Trophoblast cell (in vitro differentiated cells and primary cell): ENCODE results near the gene DGKB.

Source experiments
- DNase-seq, 2 donors: peaks; one replicate each; pipeline ENCODE4 v3.0.0-alpha.2; 2016
- H2AFZ ChIP-seq: 2 replicates; pipeline ENCODE4 v1.6.1; 2013; ENCODE audit warnings: low read length, moderate library complexity, mild to moderate bottlenecking; ENCODE audit not compliant: insufficient read depth, poor library complexity
- H2AK5ac ChIP-seq: 2 replicates; pipeline ENCODE4 v1.6.1; 2013; ENCODE audit warnings: mild to moderate bottlenecking, low read length
- H2BK120ac ChIP-seq: 2 replicates; pipeline ENCODE4 v1.6.1; 2013; ENCODE audit warnings: low read length, mild to moderate bottlenecking, moderate library complexity; ENCODE audit not compliant: insufficient read depth, poor library complexity
- H2BK12ac ChIP-seq: 2 replicates; pipeline ENCODE4 v1.6.1; 2013; ENCODE audit warnings: mild to moderate bottlenecking, low read length, moderate library complexity
- H2BK5ac ChIP-seq: 2 replicates; pipeline ENCODE4 v1.6.1; 2013; ENCODE audit warnings: low read length, low read depth, moderate library complexity, mild to moderate bottlenecking; ENCODE audit not compliant: poor library complexity
- H3K14ac ChIP-seq: 2 replicates; pipeline ENCODE4 v1.6.1; 2013; ENCODE audit warnings: mild to moderate bottlenecking, low read length
- H3K18ac ChIP-seq: 2 replicates; pipeline ENCODE4 v1.6.1; 2013; ENCODE audit warnings: mild to moderate bottlenecking, low read length
- H3K23ac ChIP-seq: 2 replicates; pipeline ENCODE4 v1.6.1; 2013; ENCODE audit warnings: low read length
- H3K27ac ChIP-seq: 2 replicates; pipeline ENCODE4 v1.5.1; 2013; ENCODE audit warnings: low read depth, mild to moderate bottlenecking, inconsistent platforms, low read length, moderate library complexity
- H3K27me3 ChIP-seq: 2 replicates; pipeline ENCODE4 v1.6.1; 2013; ENCODE audit warnings: inconsistent platforms, mild to moderate bottlenecking, low read length, moderate library complexity; ENCODE audit not compliant: insufficient read depth
- H3K36me3 ChIP-seq, 2 experiments: 1 replicate in 1 of 2; 2 replicates in 1 of 2; pipeline ENCODE4 v1.6.1; 2013; ENCODE audit warnings: low read length in 2 of 2, mild to moderate bottlenecking in 2 of 2, moderate library complexity in 1 of 2; ENCODE audit not compliant: insufficient read depth in 2 of 2, control insufficient read depth in 1 of 2
- H3K4ac ChIP-seq: 2 replicates; pipeline ENCODE4 v1.6.1; 2013; ENCODE audit warnings: low read depth, mild to moderate bottlenecking, low read length, moderate library complexity
- H3K4me1 ChIP-seq, 2 experiments: 1 replicate in 1 of 2; 2 replicates in 1 of 2; pipeline ENCODE4 v1.6.1; 2013; ENCODE audit warnings: low read length in 2 of 2, mild to moderate bottlenecking in 2 of 2, moderate library complexity in 1 of 2; ENCODE audit not compliant: insufficient read depth in 2 of 2, control insufficient read depth in 1 of 2
- H3K4me2 ChIP-seq: 2 replicates; pipeline ENCODE4 v1.6.1; 2013; ENCODE audit warnings: inconsistent platforms, mild to moderate bottlenecking, low read length, moderate library complexity
- H3K4me3 ChIP-seq: 2 replicates; pipeline ENCODE4 v1.5.1; 2013; ENCODE audit warnings: mild to moderate bottlenecking, low read depth, low read length, inconsistent platforms
- H3K79me1 ChIP-seq: one replicate; pipeline ENCODE4 v1.6.1; 2013; ENCODE audit warnings: low read length
- H3K79me2 ChIP-seq: 2 replicates; pipeline ENCODE4 v1.6.1; 2013; ENCODE audit warnings: low read length, mild to moderate bottlenecking; ENCODE audit not compliant: control insufficient read depth, insufficient read depth, poor library complexity
- H3K9ac ChIP-seq: 2 replicates; pipeline ENCODE4 v1.6.1; 2013; ENCODE audit warnings: mild to moderate bottlenecking, low read length
- H3K9me3 ChIP-seq: 2 replicates; pipeline ENCODE4 v1.6.1; 2013; ENCODE audit warnings: low read depth, mild to moderate bottlenecking, control low read depth, inconsistent platforms, low read length; ENCODE audit not compliant: insufficient read depth
- H4K12ac ChIP-seq: 2 replicates; pipeline ENCODE4 v1.6.1; 2013; ENCODE audit warnings: low read depth, mild to moderate bottlenecking, low read length, moderate library complexity
- H4K8ac ChIP-seq: 2 replicates; pipeline ENCODE4 v1.6.1; 2013; ENCODE audit warnings: low read depth, mild to moderate bottlenecking, low read length, moderate library complexity
- H4K91ac ChIP-seq: one replicate; pipeline ENCODE4 v1.6.1; 2013; ENCODE audit warnings: low read depth, mild to moderate bottlenecking, low read length, moderate library complexity
- WGBS: extraction: QIAGEN DNeasy Blood & Tissue Kit; methylation state at CpG from one replicate; pipeline ENCODE4 v1.1.7; 2013; ENCODE audit warnings: missing lambda C conversion rate; ENCODE audit not compliant: insufficient read length, insufficient coverage; ENCODE audit errors: extremely low coverage; 5-methylcytosine and 5-hydroxymethylcytosine counted together

Gene DGKB

GRCh38 chr7:14432924-14433323 is 469.6 kb downstream of the DGKB start:
- no peaks in the 10 kb centered on the region for H3K79me2 ChIP-seq
- H3K14ac ChIP-seq = no peak overlapping the region
- no peak overlapping the region for H3K27ac ChIP-seq
- no peaks in the 10 kb centered on the region for H3K79me1 ChIP-seq
- no peaks in the 10 kb centered on the region for H3K9me3 ChIP-seq
- no peak overlapping the region for H3K4me2 ChIP-seq
- no peak overlapping the region for H3K23ac ChIP-seq
- H2AK5ac ChIP-seq = no peak overlapping the region
- H4K8ac ChIP-seq = no peak overlapping the region
- no peak overlapping the region for H2BK120ac ChIP-seq
- no peak overlapping the region for H2AFZ ChIP-seq
- H3K18ac ChIP-seq = no peak overlapping the region
- no peak overlapping the region for H3K9ac ChIP-seq
- H3K36me3 ChIP-seq = no peaks in the 10 kb centered on the region
- H3K4me1 ChIP-seq = no peaks in the 10 kb centered on the region
- no peak overlapping the region for H4K12ac ChIP-seq
- no peak overlapping the region for H3K4ac ChIP-seq
- no peaks in the 10 kb centered on the region for H3K27me3 ChIP-seq
- H4K91ac ChIP-seq = no peak overlapping the region
- no CpG with 5 or more reads among the region's 2 CpGs for WGBS
- no peak overlapping the region for H2BK5ac ChIP-seq
- H3K4me3 ChIP-seq = no peak overlapping the region
- DNase-seq = no peak
- no peak overlapping the region for H2BK12ac ChIP-seq

DNA sequence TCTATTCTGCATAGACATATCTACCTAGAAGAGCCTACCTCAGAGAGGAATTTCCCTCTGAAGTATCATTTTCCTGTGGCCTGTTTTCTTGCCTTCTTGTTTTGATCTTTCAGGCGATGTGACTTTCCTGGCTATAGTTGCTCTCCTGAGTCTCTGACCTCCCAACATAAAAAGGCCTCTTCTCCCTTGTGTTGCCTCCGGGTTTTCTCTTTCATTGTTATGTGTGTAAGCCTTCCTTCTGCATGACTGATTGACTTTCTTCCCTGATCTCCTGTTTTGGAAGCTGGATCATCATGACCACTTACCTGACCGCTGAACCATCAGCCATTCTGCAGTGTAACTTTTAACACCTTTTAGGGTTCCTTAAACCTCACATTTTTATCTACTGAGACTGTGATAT is 471.6 kb downstream of the DGKB start:
- H4K12ac ChIP-seq = no peak overlapping the region
- no peak overlapping the region for H4K8ac ChIP-seq
- H4K91ac ChIP-seq = no peak overlapping the region
- H3K14ac ChIP-seq = no peak overlapping the region
- H3K79me2 ChIP-seq = no peaks in the 10 kb centered on the region
- no peaks in the 10 kb centered on the region for H3K27me3 ChIP-seq
- no CpG with 5 or more reads among the region's 3 CpGs for WGBS
- H2AFZ ChIP-seq = no peak overlapping the region
- no peak for DNase-seq
- H3K79me1 ChIP-seq = no peaks in the 10 kb centered on the region
- H3K4me1 ChIP-seq = no peaks in the 10 kb centered on the region
- no peaks in the 10 kb centered on the region for H3K9me3 ChIP-seq
- H3K18ac ChIP-seq = no peak overlapping the region
- no peak overlapping the region for H3K9ac ChIP-seq
- H3K4me3 ChIP-seq = no peak overlapping the region
- H2BK12ac ChIP-seq = no peak overlapping the region
- H3K4ac ChIP-seq = no peak overlapping the region
- no peak overlapping the region for H2BK120ac ChIP-seq
- no peak overlapping the region for H2BK5ac ChIP-seq
- no peak overlapping the region for H3K27ac ChIP-seq
- H3K36me3 ChIP-seq = no peaks in the 10 kb centered on the region
- H3K4me2 ChIP-seq = no peak overlapping the region
- H2AK5ac ChIP-seq = no peak overlapping the region
- H3K23ac ChIP-seq = no peak overlapping the region

DNA sequence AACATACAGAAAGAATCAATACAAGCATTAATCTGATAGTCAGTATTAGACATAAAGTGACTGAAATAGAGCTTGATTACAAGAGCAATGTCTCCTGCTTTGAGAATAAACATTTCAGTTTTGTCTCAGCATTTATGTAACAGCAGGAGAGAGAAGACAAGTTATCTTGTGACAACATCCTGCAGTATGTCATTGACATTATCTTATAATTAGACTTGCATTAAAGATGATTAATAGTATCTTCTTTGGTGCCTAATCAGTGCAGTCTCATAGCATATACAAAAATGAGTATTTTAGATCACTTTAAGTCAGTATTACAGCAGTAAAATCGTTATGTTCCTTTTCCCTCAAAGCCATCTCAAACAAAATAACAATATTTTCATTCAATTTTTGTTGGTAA is 477.0 kb downstream of the DGKB start:
- H3K23ac ChIP-seq = no peak overlapping the region
- H4K8ac ChIP-seq = no peak overlapping the region
- no peak overlapping the region for H2AK5ac ChIP-seq
- no peak overlapping the region for H4K91ac ChIP-seq
- H3K36me3 ChIP-seq = no peaks in the 10 kb centered on the region
- no peaks in the 10 kb centered on the region for H3K4me1 ChIP-seq
- no peaks in the 10 kb centered on the region for H3K9me3 ChIP-seq
- H2BK12ac ChIP-seq = no peak overlapping the region
- H3K4me3 ChIP-seq = no peak overlapping the region
- no peak overlapping the region for H2AFZ ChIP-seq
- no peak overlapping the region for H2BK120ac ChIP-seq
- no CpG with 5 or more reads among the region's 1 CpG for WGBS
- H3K27me3 ChIP-seq = no peaks in the 10 kb centered on the region
- no peak overlapping the region for H3K27ac ChIP-seq
- no peak overlapping the region for H3K14ac ChIP-seq
- no peak overlapping the region for H2BK5ac ChIP-seq
- H3K9ac ChIP-seq = no peak overlapping the region
- no peak overlapping the region for H3K4ac ChIP-seq
- no peak overlapping the region for H4K12ac ChIP-seq
- H3K4me2 ChIP-seq = no peak overlapping the region
- H3K79me2 ChIP-seq = no peaks in the 10 kb centered on the region
- no peaks in the 10 kb centered on the region for H3K79me1 ChIP-seq
- DNase-seq = no peak
- H3K18ac ChIP-seq = no peak overlapping the region

DNA sequence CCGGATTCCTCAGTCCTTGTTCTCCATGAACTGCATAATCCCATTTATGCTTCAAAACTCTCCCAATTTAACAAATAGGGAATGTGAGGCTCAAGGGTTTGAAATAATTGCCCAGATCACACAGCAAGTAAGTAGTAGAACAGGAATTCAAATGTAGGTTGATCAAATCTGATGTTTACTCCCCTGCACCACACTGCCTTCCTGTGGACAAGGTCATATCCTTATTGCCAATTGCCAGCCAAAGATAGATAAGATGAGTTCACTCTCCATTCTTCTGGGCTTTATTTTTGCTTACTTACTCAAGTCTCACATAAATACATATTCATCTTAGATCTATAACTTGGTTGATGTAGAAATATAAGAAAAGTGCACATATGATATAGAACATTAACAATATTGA is 477.9 kb downstream of the DGKB start:
- Histone ChIP-seq H3K4me2 (no peak overlapping the region), H2BK5ac (no peak overlapping the region)
- no CpG with 5 or more reads among the region's 1 CpG for WGBS

More for the DNA sequence above, 477.9 kb downstream of the DGKB start:
- Histone ChIP-seq H3K36me3 (no peaks in the 10 kb centered on the region), H3K9ac (no peak overlapping the region), H3K79me1 (no peaks in the 10 kb centered on the region), H3K4ac (no peak overlapping the region), H2BK12ac (no peak overlapping the region), H4K8ac (no peak overlapping the region), H4K12ac (no peak overlapping the region), H3K27me3 (no peaks in the 10 kb centered on the region), H3K27ac (no peak overlapping the region), H3K9me3 (no peaks in the 10 kb centered on the region), H2AFZ (no peak overlapping the region), H3K79me2 (no peaks in the 10 kb centered on the region), H3K14ac (no peak overlapping the region), H3K4me1 (no peaks in the 10 kb centered on the region), H2BK120ac (no peak overlapping the region), H4K91ac (no peak overlapping the region), H3K18ac (no peak overlapping the region), H3K4me3 (no peak overlapping the region), H3K23ac (no peak overlapping the region), H2AK5ac (no peak overlapping the region)
- no peak for DNase-seq
